ENCODE data around the gene ATP1B1.

ATP1B1 gene

DNA sequence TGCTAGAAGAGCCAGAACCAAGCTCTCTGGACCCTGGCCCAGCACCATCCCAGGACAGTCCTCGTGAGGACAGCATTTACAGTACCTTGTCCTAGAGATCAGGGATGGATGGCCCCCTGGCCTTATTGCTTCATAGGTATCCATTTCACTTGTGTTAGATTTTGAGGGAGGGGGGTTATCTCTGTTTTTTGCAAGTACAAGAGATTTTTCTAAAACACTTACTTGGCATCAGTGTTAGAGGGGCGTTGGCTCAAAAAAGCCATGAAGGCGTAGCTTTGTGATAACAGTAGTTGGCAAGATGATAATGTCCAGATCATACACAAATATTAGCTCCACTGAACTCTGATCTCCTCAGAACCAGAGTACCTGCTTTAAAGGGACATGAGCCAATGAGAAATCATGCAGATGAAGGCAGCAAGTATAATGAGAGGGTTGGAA lies 5.8 kb upstream of the ATP1B1 start:
- H3K27ac ChIP-seq (ENCODE audit: low read length, poor library complexity, severe bottlenecking): no peak overlapping the region
- no peak overlapping the region for H3K9ac ChIP-seq (ENCODE audit: low read length)
- no peak overlapping the region for H2AK5ac ChIP-seq (ENCODE audit: low read length, severe bottlenecking)
- H3K23ac ChIP-seq (ENCODE audit: low read length in 2 of 2): no peak overlapping the region
- H4K8ac ChIP-seq (ENCODE audit: low read length): no peak overlapping the region
- WGBS: 97% methylated on average over 1 of the region's 3 CpGs
- H3K14ac ChIP-seq (ENCODE audit: low read length in 2 of 2): no peak overlapping the region
- H4K91ac ChIP-seq (ENCODE audit: low read length): no peak overlapping the region
- H3K4me1 ChIP-seq (ENCODE audit: control insufficient read depth, insufficient read depth, low read depth, low read length): peaks cover 18% of the 10 kb centered on the region
- H2BK5ac ChIP-seq (ENCODE audit: low read depth, low read length, poor library complexity, severe bottlenecking): no peak overlapping the region
- no peaks in the 10 kb centered on the region for H3K79me1 ChIP-seq (replicated peaks; ENCODE audit: low read length, poor library complexity, severe bottlenecking)
- peaks cover 0 to 27% of the 10 kb centered on the region in 2 experiments for H3K27me3 ChIP-seq (ENCODE audit: control insufficient read depth in 1 of 2, insufficient read depth in 1 of 2, low read length in 2 of 2)
- H3K18ac ChIP-seq (ENCODE audit: low read depth in 1 of 2, low read length in 2 of 2): no peak overlapping the region
- no peaks in the 10 kb centered on the region for H3K36me3 ChIP-seq (ENCODE audit: control insufficient read depth in 1 of 2, insufficient read depth in 2 of 2, low read depth in 1 of 2, low read length in 2 of 2)
- no peaks in the 10 kb centered on the region for H3K9me3 ChIP-seq (ENCODE audit: control insufficient read depth, low read length)
- no peak overlapping the region for H3K4me3 ChIP-seq (ENCODE audit: insufficient read depth in 1 of 2, low read depth in 1 of 2, low read length in 2 of 2)
- no peak overlapping the region for H2AFZ ChIP-seq (ENCODE audit: low read depth, low read length)
- no peak overlapping the region for H3K4me2 ChIP-seq (ENCODE audit: low read length, poor library complexity, severe bottlenecking)
- DNase-seq: no peak
- no peak overlapping the region for H3K4ac ChIP-seq (ENCODE audit: low read depth in 1 of 2, low read length in 2 of 2)
- no peak overlapping the region for H2BK12ac ChIP-seq (ENCODE audit: low read length in 2 of 2)
- H2BK15ac ChIP-seq (ENCODE audit: low read depth, poor library complexity, severe bottlenecking): no peak overlapping the region
- H2BK120ac ChIP-seq (ENCODE audit: low read depth, low read length): no peak overlapping the region

DNA sequence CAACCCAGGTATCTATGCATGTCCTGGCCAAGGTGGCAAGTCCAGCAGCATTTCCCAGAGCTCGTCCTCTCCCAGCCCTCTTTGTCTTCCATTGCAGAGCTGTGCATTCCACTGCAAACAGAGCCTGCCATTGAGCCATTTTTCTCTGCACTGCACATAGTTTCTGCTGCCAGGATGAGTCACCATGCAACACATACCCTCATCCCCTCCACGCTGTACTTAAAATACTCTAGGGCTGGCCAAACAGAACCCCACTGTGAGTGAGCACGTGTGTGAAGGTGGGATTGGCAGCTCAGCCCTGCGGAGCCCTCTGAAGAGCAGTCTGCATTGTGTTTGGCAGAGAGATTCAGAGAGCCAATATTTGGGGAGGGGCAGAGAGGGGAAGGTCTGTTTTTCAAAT lies 3.9 kb upstream of the ATP1B1 start:
- H3K4me3 ChIP-seq (ENCODE audit: insufficient read depth in 1 of 2, low read depth in 1 of 2, low read length in 2 of 2): no peak overlapping the region
- no peak overlapping the region for H3K4me2 ChIP-seq (ENCODE audit: low read length, poor library complexity, severe bottlenecking)
- H3K9ac ChIP-seq (ENCODE audit: low read length): no peak overlapping the region
- H3K27me3 ChIP-seq (ENCODE audit: control insufficient read depth in 1 of 2, insufficient read depth in 1 of 2, low read length in 2 of 2): peaks cover 0 to 28% of the 10 kb centered on the region in 2 experiments
- H2BK120ac ChIP-seq (ENCODE audit: low read depth, low read length): no peak overlapping the region
- no peak overlapping the region for H3K4ac ChIP-seq (ENCODE audit: low read depth in 1 of 2, low read length in 2 of 2)
- H2BK5ac ChIP-seq (ENCODE audit: low read depth, low read length, poor library complexity, severe bottlenecking): no peak overlapping the region
- H3K14ac ChIP-seq (ENCODE audit: low read length in 2 of 2): no peak overlapping the region
- 4% methylated on average over 3 of the region's 4 CpGs for WGBS
- H3K9me3 ChIP-seq (ENCODE audit: control insufficient read depth, low read length): no peaks in the 10 kb centered on the region
- peaks cover 20% of the 10 kb centered on the region for H3K4me1 ChIP-seq (ENCODE audit: control insufficient read depth, insufficient read depth, low read depth, low read length)
- no peaks in the 10 kb centered on the region for H3K36me3 ChIP-seq (ENCODE audit: control insufficient read depth in 1 of 2, insufficient read depth in 2 of 2, low read depth in 1 of 2, low read length in 2 of 2)
- no peak overlapping the region for H2AK5ac ChIP-seq (ENCODE audit: low read length, severe bottlenecking)
- peak overlapping the region in 1 of 2 experiments; percentile 49 for H2BK12ac ChIP-seq (ENCODE audit: low read length in 2 of 2)
- H4K8ac ChIP-seq (ENCODE audit: low read length): no peak overlapping the region
- H4K91ac ChIP-seq (ENCODE audit: low read length): no peak overlapping the region
- no peaks in the 10 kb centered on the region for H3K79me1 ChIP-seq (replicated peaks; ENCODE audit: low read length, poor library complexity, severe bottlenecking)
- no peak overlapping the region for H3K18ac ChIP-seq (ENCODE audit: low read depth in 1 of 2, low read length in 2 of 2)
- H3K27ac ChIP-seq (ENCODE audit: low read length, poor library complexity, severe bottlenecking): peak overlapping the region; percentile 11
- H2AFZ ChIP-seq (ENCODE audit: low read depth, low read length): no peak overlapping the region
- H2BK15ac ChIP-seq (ENCODE audit: low read depth, poor library complexity, severe bottlenecking): no peak overlapping the region
- peak; percentile 81 for DNase-seq
- H3K23ac ChIP-seq (ENCODE audit: low read length in 2 of 2): no peak overlapping the region

DNA sequence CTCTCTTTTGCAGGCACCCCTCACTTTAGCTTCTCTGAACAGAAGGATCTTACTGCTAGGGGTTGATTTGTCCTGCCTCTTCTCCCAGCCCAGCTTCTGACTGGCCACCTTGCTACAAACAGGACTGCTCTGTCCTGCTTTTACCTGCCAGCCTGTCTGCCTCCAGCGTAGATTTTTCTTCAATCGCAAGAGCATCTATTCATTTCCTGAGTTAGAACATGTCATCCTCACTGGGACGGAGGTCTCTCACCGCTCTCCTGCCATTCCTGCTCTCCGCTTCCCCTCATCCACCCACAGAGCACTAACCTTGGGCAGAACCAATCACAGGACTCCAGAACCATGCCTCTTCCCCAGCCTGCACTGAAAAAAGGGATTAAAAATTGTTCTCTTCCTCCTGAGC lies 3.5 kb upstream of the ATP1B1 start:
- Histone ChIP-seq H4K8ac (ENCODE audit: low read length) (no peak overlapping the region), H2AFZ (ENCODE audit: low read depth, low read length) (no peak overlapping the region), H3K9me3 (ENCODE audit: control insufficient read depth, low read length) (no peaks in the 10 kb centered on the region), H3K27ac (ENCODE audit: low read length, poor library complexity, severe bottlenecking) (peak overlapping the region; percentile 44), H2BK12ac (ENCODE audit: low read length in 2 of 2) (peak overlapping the region in 1 of 2 experiments; percentile 49), H3K36me3 (ENCODE audit: control insufficient read depth in 1 of 2, insufficient read depth in 2 of 2, low read depth in 1 of 2, low read length in 2 of 2) (no peaks in the 10 kb centered on the region), H3K18ac (ENCODE audit: low read depth in 1 of 2, low read length in 2 of 2) (no peak overlapping the region), H3K23ac (ENCODE audit: low read length in 2 of 2) (no peak overlapping the region), H3K4me1 (ENCODE audit: control insufficient read depth, insufficient read depth, low read depth, low read length) (peaks cover 20% of the 10 kb centered on the region), H2BK120ac (ENCODE audit: low read depth, low read length) (no peak overlapping the region), H3K9ac (ENCODE audit: low read length) (no peak overlapping the region), H3K14ac (ENCODE audit: low read length in 2 of 2) (no peak overlapping the region), H3K79me1 (replicated peaks; ENCODE audit: low read length, poor library complexity, severe bottlenecking) (no peaks in the 10 kb centered on the region), H2BK5ac (ENCODE audit: low read depth, low read length, poor library complexity, severe bottlenecking) (no peak overlapping the region), H3K4me3 (ENCODE audit: insufficient read depth in 1 of 2, low read depth in 1 of 2, low read length in 2 of 2) (no peak overlapping the region), H2AK5ac (ENCODE audit: low read length, severe bottlenecking) (peak overlapping the region; percentile 0), H2BK15ac (ENCODE audit: low read depth, poor library complexity, severe bottlenecking) (no peak overlapping the region), H3K4ac (ENCODE audit: low read depth in 1 of 2, low read length in 2 of 2) (no peak overlapping the region), H3K27me3 (ENCODE audit: control insufficient read depth in 1 of 2, insufficient read depth in 1 of 2, low read length in 2 of 2) (peaks cover 0 to 28% of the 10 kb centered on the region in 2 experiments), H4K91ac (ENCODE audit: low read length) (no peak overlapping the region), H3K4me2 (ENCODE audit: low read length, poor library complexity, severe bottlenecking) (no peak overlapping the region)
- WGBS: 81% methylated on average over 5 of the region's 5 CpGs
- DNase-seq: no peak

DNA sequence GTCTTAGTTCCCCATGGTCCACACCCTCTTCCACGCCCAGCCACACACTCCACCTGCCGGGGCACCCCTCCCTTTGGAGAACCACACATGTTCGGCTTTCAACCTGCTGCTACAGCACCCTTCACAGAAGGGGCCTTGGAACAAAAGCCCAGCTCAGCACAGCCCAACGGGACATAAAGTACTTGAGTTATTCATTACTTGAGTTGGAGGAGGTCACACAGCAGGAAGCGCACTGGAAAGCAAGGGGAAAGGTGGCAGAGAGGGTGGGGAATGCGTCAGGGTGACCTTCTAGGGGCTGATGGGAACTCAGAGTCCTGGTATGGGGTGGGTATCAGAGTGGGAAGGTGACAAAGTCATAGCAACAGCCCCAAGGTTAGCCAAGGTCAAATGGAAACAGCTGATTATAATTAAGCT lies 3.0 kb upstream of the ATP1B1 start:
- H3K4ac ChIP-seq (ENCODE audit: low read depth in 1 of 2, low read length in 2 of 2): no peak overlapping the region
- H2BK5ac ChIP-seq (ENCODE audit: low read depth, low read length, poor library complexity, severe bottlenecking): no peak overlapping the region
- H3K79me1 ChIP-seq (replicated peaks; ENCODE audit: low read length, poor library complexity, severe bottlenecking): no peaks in the 10 kb centered on the region
- peaks cover 0 to 28% of the 10 kb centered on the region in 2 experiments for H3K27me3 ChIP-seq (ENCODE audit: control insufficient read depth in 1 of 2, insufficient read depth in 1 of 2, low read length in 2 of 2)
- H3K23ac ChIP-seq (ENCODE audit: low read length in 2 of 2): no peak overlapping the region
- WGBS: 63% methylated on average over 5 of the region's 6 CpGs
- DNase-seq: no peak
- H4K91ac ChIP-seq (ENCODE audit: low read length): no peak overlapping the region
- peak overlapping the region in 1 of 2 experiments; percentile 63 for H3K14ac ChIP-seq (ENCODE audit: low read length in 2 of 2)
- H3K9me3 ChIP-seq (ENCODE audit: control insufficient read depth, low read length): no peaks in the 10 kb centered on the region
- H3K9ac ChIP-seq (ENCODE audit: low read length): no peak overlapping the region
- no peaks in the 10 kb centered on the region for H3K36me3 ChIP-seq (ENCODE audit: control insufficient read depth in 1 of 2, insufficient read depth in 2 of 2, low read depth in 1 of 2, low read length in 2 of 2)
- H2BK120ac ChIP-seq (ENCODE audit: low read depth, low read length): no peak overlapping the region
- peak overlapping the region; percentile 44 for H3K27ac ChIP-seq (ENCODE audit: low read length, poor library complexity, severe bottlenecking)
- no peak overlapping the region for H2BK15ac ChIP-seq (ENCODE audit: low read depth, poor library complexity, severe bottlenecking)
- H3K4me2 ChIP-seq (ENCODE audit: low read length, poor library complexity, severe bottlenecking): peak overlapping the region; percentile 45
- no peak overlapping the region for H2AK5ac ChIP-seq (ENCODE audit: low read length, severe bottlenecking)
- H3K4me1 ChIP-seq (ENCODE audit: control insufficient read depth, insufficient read depth, low read depth, low read length): peaks cover 20% of the 10 kb centered on the region
- H2BK12ac ChIP-seq (ENCODE audit: low read length in 2 of 2): no peak overlapping the region
- no peak overlapping the region for H3K4me3 ChIP-seq (ENCODE audit: insufficient read depth in 1 of 2, low read depth in 1 of 2, low read length in 2 of 2)
- H4K8ac ChIP-seq (ENCODE audit: low read length): no peak overlapping the region
- H3K18ac ChIP-seq (ENCODE audit: low read depth in 1 of 2, low read length in 2 of 2): peak overlapping the region in 1 of 2 experiments; percentile 38
- H2AFZ ChIP-seq (ENCODE audit: low read depth, low read length): no peak overlapping the region

Data from mesenchymal stem cell (in vitro differentiated cells and primary cell).